WI38 (cell line): Measurements from ENCODE around the gene FAM222B.
"Not testable (repeated sequence)": the region's sequence is repeated elsewhere in the genome, so short reads cannot be mapped to it uniquely, and the experiment has no call there.

Source experiments
- H3K4me3 ChIP-seq: 2 replicates; pipeline ENCODE4 v1.5.1; 2011; ENCODE audit warnings: low read depth, mild to moderate bottlenecking, control low read depth, low read length
- TF ChIP-seq, protein P1 (sequence below): IDR thresholded peaks from 2 replicates; pipeline ENCODE4 v1.5.1; 2012; ENCODE audit warnings: low read depth, mild to moderate bottlenecking, control low read depth, low read length

FAM222B gene

DNA sequence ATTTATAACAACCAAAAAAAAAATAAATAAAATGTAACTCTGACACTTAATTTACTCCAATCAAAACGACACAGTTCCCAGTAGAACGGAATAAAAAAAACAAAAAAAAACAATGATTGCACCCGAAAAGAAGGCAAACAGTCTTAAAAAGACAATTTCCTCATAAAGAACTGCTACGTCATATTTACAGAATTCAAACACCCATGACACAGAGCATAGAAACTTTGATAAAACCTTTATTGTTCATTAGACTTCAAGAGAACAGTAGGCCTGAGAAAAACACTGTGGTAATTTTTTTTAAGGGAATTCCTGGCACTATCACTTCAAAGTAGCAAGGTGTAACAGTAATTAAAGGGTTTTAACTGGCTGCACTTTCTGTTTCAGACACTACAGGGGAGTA lies 26.1 kb downstream of the FAM222B start:
- no peak overlapping the region for H3K4me3 ChIP-seq
- TF ChIP-seq, protein P1, sequence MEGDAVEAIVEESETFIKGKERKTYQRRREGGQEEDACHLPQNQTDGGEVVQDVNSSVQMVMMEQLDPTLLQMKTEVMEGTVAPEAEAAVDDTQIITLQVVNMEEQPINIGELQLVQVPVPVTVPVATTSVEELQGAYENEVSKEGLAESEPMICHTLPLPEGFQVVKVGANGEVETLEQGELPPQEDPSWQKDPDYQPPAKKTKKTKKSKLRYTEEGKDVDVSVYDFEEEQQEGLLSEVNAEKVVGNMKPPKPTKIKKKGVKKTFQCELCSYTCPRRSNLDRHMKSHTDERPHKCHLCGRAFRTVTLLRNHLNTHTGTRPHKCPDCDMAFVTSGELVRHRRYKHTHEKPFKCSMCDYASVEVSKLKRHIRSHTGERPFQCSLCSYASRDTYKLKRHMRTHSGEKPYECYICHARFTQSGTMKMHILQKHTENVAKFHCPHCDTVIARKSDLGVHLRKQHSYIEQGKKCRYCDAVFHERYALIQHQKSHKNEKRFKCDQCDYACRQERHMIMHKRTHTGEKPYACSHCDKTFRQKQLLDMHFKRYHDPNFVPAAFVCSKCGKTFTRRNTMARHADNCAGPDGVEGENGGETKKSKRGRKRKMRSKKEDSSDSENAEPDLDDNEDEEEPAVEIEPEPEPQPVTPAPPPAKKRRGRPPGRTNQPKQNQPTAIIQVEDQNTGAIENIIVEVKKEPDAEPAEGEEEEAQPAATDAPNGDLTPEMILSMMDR = no peak

DNA sequence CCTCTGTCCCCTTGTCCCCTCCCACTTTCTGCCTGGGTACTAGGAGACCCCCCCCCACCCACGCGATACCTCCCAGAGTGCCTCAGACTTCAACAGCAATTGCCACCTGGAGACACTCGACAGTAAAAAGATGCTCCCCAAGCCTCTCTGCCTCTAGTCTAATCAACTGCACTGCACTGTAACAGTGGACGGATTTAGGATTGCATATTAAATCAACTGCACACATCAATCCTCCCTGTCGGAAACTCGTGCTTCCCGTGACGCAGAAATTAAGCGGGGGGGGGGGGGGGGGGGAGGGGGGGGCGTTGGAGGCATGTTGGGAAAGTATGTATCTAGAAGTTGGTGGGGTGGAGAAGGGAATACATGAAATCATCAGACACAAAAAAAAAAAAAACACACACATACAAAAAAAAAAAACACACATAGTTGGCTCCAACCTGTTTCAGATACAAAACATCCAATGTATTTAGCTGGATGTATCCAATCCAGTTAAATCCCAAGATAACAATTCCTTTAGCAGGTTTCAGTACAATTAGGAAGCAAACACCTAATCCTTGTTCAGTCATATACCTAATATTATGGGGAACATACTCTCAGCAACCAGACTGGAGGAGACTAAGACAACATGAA lies 29.7 kb downstream of the FAM222B start:
- H3K4me3 ChIP-seq = peak overlapping the region; percentile 92
- TF ChIP-seq, protein P1 = no peak

DNA sequence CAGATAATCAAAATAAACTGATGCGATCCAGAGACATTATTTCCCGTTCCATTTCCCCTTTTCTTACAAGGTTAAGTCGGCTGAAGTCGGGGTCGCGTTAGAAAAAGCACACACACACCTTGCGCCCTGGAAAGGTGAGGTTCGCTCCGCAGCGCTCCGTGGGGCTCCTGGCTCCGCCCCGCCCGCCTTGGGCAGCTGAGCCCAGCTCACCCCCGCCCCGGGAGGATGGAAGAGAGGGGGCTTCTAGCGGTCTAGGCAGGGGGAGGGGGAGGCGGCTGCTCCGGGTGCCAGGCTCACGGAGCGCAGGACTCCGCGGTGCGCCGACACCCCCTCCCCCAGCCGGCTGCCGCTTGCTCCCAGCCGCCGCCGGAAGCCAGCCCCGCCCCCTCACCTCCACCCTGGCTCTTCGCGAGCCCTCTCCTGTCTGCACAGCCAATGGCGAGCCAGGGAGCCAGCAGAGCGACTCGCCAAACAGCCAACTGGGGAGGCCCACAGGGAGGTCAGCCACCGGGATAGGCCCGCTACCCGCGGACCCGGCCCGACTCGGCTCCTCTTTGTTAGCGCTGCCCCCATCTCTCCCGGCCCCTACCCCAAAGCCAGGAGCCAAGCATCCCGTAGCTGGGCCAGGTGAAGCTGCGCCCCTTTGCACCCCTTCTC lies 30.4 kb downstream of the FAM222B start:
- TF ChIP-seq, protein P1 = no peak
- peak overlapping the region; percentile 92 for H3K4me3 ChIP-seq

DNA sequence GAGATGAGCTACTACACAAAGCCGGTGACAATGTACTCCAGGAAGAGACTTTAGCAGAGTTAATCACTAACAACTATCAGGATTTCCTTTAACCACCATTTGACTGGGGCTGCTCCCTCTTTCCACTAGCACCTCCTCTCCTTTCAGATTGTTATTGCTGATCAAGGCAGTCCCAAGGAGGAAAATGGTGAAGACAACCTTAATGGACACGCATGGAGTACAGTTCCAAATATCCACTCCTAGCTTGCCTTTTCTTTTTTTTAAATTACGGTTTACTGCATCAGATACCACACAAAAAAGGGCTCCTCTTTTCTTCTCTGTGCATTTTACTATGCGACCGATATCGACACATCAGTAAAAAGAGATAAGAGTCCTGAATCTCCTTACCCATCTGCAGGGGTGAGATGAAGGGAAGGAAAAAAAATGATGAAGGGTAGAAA lies 30.9 kb downstream of the FAM222B start:
- peak overlapping the region; percentile 92 for H3K4me3 ChIP-seq
- TF ChIP-seq, protein P1 = no peak

DNA sequence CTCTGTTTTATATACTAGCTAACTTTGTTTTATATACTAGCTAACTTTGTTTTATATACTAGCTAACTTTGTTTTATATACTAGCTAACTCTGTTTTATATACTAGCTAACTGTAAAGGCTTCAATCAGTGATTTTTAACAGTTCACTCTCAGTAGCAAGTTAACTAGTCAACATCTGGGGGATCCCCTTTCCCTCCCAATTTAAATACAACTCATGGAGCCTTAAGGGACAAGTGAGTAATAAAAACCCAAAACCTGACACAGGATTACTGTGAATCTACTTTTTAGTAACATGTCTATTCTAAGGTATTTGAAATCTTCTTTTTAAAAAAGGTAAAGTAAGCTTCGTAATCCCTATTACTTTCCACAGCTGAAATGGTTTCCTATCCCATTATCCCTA lies 32.2 kb downstream of the FAM222B start:
- TF ChIP-seq, protein P1 = no peak
- no peak overlapping the region for H3K4me3 ChIP-seq

DNA sequence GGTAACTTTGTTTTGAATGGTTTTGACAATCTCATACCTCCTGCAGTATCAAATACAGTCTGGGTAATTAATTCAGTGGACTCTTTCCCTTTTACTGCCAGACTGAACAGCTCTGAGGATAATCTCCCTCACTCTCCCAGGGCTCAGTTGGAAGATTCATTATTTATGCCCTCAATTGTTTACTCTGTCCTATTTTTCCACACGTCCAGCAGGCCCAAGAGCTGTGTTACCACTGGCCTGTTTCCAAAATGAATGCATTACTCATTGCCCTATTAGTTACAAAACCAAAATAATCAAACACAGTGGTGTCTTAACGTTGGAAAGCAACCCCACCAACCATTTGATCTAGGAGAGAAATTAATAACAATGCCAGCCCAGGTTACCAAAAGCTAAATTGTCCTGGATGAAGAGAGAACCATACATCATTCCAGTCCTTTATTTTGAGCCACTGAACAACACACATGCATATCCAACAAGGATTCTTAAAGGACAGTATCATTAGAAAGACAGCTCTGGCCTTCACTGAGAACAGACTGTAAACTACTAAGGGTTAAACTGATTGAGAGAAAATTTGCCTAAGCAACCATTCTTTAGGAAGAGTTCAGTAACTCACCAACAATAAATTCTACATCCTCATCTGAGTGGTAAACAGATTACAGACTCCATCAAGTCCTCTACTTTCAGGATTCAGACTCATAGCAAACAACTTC lies 34.5 kb downstream of the FAM222B start:
- H3K4me3 ChIP-seq = peak overlapping the region; percentile 28
- TF ChIP-seq, protein P1 = no peak

DNA sequence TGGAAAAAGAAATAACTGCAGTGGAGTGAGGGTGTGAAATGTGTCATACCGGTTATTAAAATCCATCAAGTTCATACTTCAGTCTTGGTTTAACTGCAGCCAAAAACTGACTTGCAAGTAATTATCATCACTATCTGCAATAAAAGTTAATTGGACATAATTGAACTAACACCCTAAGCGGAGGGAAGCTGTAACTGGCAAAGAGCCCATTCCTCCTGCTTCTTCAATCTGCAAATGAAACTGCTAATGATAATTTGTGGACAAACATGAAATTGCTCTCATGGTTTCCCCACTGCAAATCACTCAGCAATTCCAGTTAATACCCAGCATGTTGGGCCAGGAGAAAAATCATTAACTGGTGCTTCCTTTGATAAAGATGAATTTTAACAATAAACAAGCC lies 46.5 kb downstream of the FAM222B start:
- H3K4me3 ChIP-seq = no peak overlapping the region
- TF ChIP-seq, protein P1 = no peak

DNA sequence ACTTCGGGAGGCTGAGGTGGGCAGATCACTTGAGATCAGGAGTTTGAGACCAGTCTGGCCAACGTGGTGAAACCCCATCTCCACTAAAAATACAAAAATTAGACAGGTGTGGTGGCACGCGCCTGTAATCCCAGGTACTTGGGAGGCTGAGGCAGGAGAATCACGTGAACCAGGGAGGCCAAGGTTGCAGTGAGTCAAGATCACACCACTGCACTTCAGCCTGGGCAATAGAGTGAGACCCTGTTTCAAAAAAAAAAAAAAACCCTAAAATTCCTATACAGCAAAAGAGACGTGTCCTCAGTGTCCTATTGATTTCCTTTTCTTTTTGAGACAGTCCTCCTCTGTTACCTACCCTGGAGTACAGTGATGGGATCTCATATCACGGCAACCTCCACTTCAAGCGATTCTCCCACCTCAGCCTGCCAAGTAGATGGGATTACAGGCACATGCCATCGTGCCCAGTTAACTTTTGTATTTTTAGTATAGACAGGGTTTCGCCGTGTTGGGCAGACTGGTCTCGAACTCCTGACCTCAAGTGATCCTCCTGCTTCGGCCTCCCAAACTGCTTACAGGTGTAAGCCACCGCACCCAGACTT lies 47.6 kb downstream of the FAM222B start:
- H3K4me3 ChIP-seq = not testable (repeated sequence)
